Stimulated activated CD8-positive, alpha-beta memory T cell treated with anti-CD3 and anti-CD28 coated beads, Interleukin-12 subunit alpha, Interleukin-12 subunit beta, amount 100 ng/mL, for 24 hours (primary cell): ENCODE measurements around the gene UBE2J1.
"Not testable (repeated sequence)": the region's sequence is repeated elsewhere in the genome, so short reads cannot be mapped to it uniquely, and the experiment has no call there.

Source experiments
- DNase-seq: peaks from one replicate; pipeline ENCODE4 v3.0.0-alpha.2; 2020; ENCODE audit errors: extremely low read depth

The UBE2J1 gene

GRCh38 chr6:89320012-89320559, 32.4 kb downstream of the UBE2J1 start:
- DNase-seq, result no peak

- no peak for DNase-seq
Measured at GRCh38 chr6:89317067-89317466, 35.5 kb downstream of the UBE2J1 start.

- DNase-seq, result no peak
Measured at GRCh38 chr6:89315249-89315885, 37.2 kb downstream of the UBE2J1 start, which contains the start of gene GABRR2. GABRR2 (minus strand) TSS chr6:89315299; CDS start chr6:89315165, 134 bp downstream.

GRCh38 chr6:89314692-89315091, 37.8 kb downstream of the UBE2J1 start:
- DNase-seq, result no peak

DNA sequence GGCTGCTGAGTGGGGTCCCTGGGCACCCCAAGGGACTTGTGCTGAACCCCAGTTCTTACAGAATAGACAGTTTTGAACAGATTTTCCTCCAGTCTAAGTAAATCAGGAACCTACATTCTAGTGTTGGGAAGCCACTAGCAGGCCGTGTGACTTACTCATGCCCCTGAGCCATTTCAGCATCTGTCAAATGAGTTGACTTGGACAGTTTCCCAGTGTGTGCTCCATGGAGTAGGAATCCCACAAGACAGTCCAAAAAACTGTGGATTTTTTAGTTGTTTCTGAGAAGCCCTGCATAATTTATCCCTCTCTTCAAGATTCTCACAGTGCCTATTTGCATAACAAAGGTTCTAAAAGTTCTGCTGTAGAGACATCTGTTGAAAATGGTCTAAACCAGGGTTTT, 39.5 kb downstream of the UBE2J1 start:
- no peak for DNase-seq

GRCh38 chr6:89311853-89312531, 40.5 kb downstream of the UBE2J1 start:
- DNase-seq, result no peak

DNA sequence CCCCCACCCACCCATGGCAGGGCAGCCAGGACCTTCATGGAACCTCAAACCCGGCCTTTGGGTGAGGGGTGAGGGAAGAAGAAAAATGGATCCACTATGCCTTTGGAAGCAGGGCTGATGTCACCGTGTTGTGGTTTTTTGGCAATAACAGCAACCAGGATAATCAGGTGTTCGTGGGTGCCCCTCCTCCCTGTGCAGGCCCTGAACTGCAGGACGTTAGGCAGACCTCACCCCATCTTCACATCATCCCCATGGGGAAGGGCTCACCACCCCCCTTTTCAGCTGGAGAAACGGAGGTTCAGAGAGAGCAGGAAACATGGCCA, 41.0 kb downstream of the UBE2J1 start:
- no peak for DNase-seq

DNA sequence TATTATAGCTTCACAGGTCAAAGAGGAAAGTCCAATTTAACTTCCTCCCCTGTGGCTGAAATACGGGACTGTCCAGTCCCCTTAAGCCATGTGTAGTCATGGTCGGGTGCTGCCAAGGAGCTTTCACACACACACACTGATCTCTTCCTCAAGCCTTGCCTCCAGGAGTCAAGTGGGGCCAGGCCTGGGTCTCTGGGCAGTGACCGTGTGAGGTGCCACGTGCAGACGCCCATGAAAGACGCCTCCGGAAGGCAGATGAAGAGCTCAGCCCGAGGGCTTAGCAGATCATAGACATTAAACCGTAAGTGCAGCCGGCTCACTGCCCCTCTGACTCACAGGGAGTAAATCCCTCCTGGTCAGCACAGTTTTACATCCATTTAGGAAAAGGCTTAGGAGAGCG, 41.6 kb downstream of the UBE2J1 start:
- no peak for DNase-seq

DNA sequence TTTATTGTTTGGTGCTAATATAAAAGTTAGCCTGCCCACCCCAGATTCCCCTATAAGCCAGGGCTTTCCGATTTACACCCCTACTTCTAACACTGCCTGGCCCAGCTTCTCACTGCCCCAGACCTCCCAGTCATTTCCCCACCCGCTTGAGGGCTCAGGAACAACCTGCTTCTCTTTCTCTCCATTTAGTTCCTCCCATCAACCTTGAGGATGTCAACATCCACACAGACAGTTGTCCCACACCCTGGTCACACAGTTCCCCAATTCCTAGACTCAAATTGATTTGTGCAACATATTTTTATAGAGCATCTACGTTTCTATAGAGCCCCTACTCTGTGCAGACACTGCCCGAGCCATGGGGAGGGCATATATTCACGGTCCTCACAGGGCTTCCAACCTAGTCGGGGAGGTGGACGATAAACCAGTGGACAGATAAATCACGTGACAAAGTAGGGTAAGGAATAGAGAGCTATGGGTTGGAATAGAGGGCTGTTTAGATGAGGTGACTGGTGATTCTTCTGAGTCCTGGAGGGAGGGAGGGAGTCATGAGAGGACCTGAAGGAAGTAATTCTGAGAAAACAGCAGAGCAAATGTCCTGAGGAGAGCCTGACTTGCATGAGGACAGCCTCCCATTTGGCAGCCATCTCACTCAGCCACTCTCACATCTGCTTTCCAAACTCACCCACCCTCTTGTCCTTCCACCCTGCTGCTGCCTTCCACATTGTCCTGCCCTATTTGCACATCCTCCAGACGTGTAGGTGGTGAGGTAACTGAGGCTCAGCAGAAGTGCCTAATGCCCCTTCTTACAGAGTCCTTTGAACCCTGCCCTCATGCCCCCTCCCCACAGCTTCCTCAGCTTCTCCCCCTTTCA, 43.8 kb downstream of the UBE2J1 start:
- DNase-seq, result no peak

DNA sequence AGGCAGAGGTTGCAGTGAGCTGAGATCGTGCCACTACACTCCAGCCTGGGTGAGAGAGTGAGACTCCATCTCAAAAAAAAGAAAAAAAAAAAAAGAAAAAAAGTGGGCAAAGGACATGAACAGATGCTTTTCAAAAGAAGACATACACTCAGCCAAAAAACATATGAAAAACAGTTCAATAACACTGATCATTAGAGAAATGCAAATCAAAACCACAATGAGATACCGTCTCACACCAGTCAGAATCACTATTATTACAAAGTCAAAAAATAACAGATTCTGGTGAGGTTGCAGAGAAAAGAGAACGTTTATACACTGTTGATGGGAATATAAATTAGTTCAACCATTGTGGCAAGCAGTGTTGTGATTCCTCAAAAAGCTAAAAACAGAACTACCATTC, 48.0 kb downstream of the UBE2J1 start:
- not testable (repeated sequence) for DNase-seq

DNA sequence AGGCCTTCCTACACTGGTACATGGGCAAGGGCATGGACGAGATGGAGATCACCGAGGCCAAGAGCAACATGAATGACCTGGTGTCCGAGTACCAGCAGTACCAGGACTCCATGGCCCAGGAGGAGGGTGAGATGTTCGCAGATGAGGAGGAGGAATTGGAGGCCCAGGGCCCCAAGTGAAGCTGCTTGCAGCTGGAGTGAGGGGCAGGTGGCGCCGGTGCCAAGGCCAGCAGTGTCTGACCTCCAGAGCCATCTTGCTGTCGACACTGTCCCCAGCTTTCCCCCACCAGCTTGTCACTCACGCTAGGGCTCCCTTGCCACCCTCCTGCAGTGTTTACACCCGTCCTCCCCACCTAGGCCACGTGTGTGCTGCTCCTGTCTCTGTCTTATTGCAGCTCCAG, 49.6 kb downstream of the UBE2J1 start:
- no peak for DNase-seq

DNA sequence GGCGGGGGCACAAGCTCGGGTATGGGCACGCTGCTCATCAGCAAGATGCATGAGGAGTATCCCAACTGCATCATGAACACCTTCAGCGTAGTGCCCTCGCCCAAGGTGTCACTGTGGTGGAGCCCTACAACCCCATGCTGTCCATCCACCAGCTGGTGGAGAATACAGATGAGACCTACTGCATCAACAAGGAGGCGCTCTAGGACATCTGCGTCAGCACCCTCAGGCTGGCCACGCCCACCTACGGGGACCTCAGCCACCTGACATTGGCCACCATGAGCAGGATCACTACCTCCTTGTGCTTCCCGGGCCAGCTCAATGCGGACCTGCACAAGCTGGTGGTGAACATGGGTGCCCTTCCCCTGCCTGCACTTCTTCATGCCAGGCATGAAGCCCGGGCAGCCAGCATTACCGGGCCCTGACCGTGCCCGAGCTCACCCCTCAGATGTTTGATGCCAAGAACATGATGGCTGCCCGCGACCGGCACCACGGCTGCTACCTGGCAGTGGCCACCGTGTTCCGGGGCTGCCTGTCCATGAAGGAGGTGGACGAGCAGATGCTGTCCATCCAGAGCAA, 50.2 kb downstream of the UBE2J1 start:
- DNase-seq, result no peak

DNA sequence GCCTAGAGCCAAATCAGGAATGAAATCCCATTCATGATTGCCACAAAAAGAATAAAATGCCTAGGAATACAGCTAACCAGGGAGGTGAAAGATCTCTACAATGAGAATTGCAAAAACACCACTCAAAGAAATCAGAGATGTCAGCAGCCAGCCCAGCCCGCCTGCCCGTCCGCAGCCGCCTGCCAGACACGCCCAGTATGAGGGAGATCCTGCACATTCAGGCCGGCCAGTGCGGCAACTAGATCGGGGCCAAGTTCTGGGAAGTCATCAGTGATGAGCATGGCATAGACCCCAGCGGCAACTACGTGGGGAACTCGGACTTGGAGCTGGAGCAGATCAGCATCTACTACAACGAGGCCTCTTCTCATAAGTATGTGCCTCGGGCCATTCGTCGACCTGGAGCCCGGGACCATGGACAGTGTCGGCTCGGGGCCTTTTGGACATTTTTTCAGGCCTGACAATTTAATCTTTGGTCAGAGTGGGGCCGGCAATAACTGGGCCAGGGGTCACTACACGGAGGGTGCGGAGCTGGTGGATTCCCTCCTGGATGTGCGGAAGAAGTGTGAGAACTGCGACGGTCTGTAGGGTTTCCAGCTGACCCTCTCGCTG, 50.8 kb downstream of the UBE2J1 start:
- DNase-seq, result no peak

DNA sequence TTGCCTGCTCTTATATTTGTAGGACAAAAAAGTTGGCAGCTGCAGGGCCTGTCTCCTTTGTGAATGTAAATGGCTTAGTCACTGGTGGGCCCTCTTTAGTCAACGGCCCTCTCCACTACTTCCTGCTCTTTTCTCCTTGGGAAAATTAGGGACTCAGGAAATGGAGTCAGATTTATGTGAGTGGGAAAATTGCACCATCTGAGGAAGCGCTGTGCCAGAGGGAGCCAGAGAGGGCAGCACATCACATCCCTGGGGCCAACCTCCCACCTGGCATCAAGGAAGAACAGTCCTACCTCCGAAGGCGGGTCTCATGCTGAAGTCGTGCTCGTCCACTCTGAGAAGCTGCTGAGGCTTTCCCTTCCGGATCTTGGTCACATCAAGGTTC, 53.1 kb downstream of the UBE2J1 start:
- DNase-seq, result no peak

DNA sequence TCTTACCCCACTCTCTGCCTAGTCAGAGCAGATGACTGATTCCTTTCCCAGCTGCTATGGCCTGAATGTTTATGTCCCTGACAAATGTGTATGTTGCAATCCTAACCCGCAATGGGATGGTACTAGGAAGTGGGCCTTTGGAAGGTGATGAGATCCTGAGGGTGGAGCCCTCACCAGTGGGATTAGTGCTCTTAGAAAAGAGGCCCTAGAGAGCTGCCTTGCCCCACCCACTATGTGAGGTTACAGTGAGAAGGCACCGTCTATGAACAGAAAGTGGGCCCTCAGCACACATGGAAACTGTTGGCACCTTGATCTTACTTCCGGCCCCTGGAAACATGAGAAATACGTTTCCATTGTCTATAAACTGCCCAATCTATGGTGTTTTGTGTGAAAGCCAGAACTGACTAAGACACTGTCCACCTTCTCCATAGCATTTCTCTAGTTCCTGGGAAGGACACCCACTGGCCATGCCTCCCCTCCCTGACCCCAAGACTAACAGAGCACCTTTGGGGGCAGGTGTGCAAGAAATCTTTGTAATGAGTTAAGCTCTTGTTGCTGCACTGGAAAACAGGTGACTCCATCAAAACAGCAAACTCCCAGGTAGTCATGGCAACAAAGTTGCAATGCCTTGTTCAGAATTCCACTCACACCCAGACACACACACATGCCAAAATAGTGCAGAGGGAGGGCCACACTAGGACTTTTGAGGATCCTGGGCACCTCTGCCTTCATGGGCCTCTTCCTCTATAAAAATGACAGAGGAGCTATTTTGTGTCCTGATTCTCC, 53.6 kb downstream of the UBE2J1 start:
- no peak for DNase-seq

DNA sequence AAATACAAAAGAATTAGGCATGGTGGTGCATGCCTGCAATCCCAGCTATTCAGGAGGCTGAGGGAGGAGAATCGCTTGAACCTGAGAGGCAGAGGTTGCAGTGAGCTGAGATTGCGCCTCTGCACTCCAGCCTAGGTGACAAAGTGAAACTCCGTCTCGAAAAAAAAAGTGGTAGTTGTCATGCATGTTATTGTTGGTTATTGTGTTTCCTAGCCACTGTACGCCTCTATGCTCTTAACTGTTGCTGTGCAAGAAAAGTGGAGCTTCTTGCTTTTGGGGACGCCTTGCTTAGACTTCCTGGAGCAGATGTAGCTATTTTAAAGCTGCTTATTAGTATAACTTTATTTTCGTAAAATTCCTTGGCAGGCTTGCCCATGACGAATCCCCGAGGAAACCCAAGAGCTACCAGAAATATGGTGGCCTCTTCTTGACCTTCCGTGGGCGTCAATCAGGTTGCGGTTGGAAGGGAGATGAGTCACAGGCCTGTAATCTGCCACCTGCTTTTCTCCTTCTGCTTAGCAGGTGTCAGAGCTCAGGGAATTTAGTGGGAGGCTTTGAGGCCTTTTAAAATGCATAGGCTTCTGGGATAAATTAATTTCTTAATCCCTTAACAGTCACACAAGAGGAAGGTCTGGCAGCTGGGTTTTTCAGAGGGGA, 54.7 kb downstream of the UBE2J1 start:
- no peak for DNase-seq

GRCh38 chr6:89295981-89296380, 56.5 kb downstream of the UBE2J1 start:
- no peak for DNase-seq

GRCh38 chr6:89295116-89295515, 57.4 kb downstream of the UBE2J1 start:
- DNase-seq, result not testable (repeated sequence)

DNA sequence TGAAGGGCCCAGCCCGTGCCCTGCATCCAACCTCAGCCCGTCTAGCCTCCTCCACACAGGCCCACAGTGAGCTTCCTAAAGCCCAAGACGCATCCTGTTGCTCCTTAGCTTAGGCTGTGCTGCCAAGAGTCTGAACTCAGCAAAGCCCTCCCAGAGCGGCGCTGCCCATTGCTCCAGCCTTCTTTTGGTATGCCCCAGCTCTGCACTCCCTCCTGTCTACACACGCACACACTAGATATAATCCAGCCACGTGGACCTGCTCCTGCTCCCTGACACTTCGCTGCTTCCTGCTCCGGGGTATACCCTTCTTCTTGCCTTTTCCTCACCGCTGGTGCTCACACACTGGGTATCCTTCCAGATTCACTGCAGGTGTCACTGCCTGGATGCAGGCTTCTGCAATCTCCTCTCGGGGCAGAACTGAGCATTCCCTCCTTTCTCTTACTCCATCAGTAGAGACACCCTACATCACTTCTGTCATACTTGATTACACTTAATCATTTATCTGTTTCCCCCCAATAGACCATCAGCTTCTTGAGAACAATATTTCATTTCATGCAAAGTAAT, 61.2 kb downstream of the UBE2J1 start:
- DNase-seq, result no peak
